K562 (cell line): ENCODE measurements around the gene CRB2. TPM values are rescaled to one million over a fixed set of nuclear protein-coding genes. Genes with fewer than 3 reads are reported as not detected.

ENCODE experiments used
- CTBP1 ChIP-seq: fragments of 450-650 bp; IDR thresholded peaks from 2 replicates; pipeline ENCODE4 v1.6.1; 2016; ENCODE audit warnings: borderline replicate concordance
- DPF2 ChIP-seq: fragments of 450-650 bp; IDR thresholded peaks from 2 replicates; pipeline ENCODE4 v1.6.1; 2016
- MEIS2 ChIP-seq: fragments of 450-650 bp; IDR thresholded peaks from 2 replicates; pipeline ENCODE4 v1.6.1; 2014; ENCODE audit warnings: mild to moderate bottlenecking; ENCODE audit not compliant: partially characterized antibody
- NR2C2 ChIP-seq, 2 experiments: fragments of 200-800 bp in 1 of 2; sonication (Bioruptor generic) in 1 of 2; sonication (generic) in 1 of 2; formaldehyde crosslinking in 1 of 2; IDR thresholded peaks; 2 replicates each; pipeline versions ENCODE4 v1.6.1 to v1.8.0; 2016 to 2022; ENCODE audit warnings: mild to moderate bottlenecking in 1 of 2, missing compliant biosample characterization in 1 of 2, missing genetic modification characterization in 1 of 2, missing genetic modification reagents in 1 of 2
- ZFP1 ChIP-seq: fragments of 450-650 bp; formaldehyde crosslinking; IDR thresholded peaks from 2 replicates; pipeline ENCODE4 v1.4.0; 2020; ENCODE audit warnings: mild to moderate bottlenecking, mixed read lengths
- ZNF589 ChIP-seq: fragments of 200-800 bp; sonication (Bioruptor generic); IDR thresholded peaks from 2 replicates; pipeline ENCODE4 v1.6.1; 2016; ENCODE audit warnings: low read depth, missing genetic modification characterization, missing compliant biosample characterization
- ZNF644 ChIP-seq: fragments of 200-800 bp; sonication (Bioruptor generic); IDR thresholded peaks from 2 replicates; pipeline ENCODE4 v1.6.1; 2016; ENCODE audit warnings: low read depth, missing genetic modification characterization, missing compliant biosample characterization
- polyA plus RNA-seq, 8 experiments: library from polyadenylated mRNA; depleted of rRNA in 4 of 8; stranded (reverse) in 5 of 8; unstranded in 3 of 8; fragments of >200 nt; fragmentation: Nextera tagmentation in 2 of 8; fragmentation: Illumina TruSeq in 1 of 8; extraction: Ambion mirVana in 2 of 8; extraction: Trizol in 1 of 8; gene quantifications; 2 replicates each; pipeline versions ENCODE4 v1.2.1 to v1.2.3, GENCODE V29; 2011 to 2014; ENCODE audit warnings: inconsistent platforms in 1 of 8, missing spikeins in 1 of 8
- total RNA-seq, 7 experiments: library from RNA; depleted of rRNA in 6 of 7; stranded (reverse); fragments of >200 nt in 6 of 7; fragmentation: Illumina TruSeq in 2 of 7; extraction: Trizol in 2 of 7; gene quantifications; 2 replicates each; pipeline versions ENCODE4 v1.2.1 to v1.2.3, GENCODE V29; 2011 to 2021; ENCODE audit warnings: low replicate concordance in 1 of 7
- TF ChIP-seq, protein P1 (sequence below): fragments of 450-650 bp; IDR thresholded peaks from 2 replicates; pipeline ENCODE4 v1.6.1; 2016; ENCODE audit warnings: mild to moderate bottlenecking, moderate library complexity

The CRB2 gene
- total and polyA plus RNA-seq, 9 of the 15 experiments (the other 6 are each of a cell fraction or from before 2014, with no cell fraction given) = 0.13 to 1.2 (median 0.25) TPM; not detected in 2

DNA sequence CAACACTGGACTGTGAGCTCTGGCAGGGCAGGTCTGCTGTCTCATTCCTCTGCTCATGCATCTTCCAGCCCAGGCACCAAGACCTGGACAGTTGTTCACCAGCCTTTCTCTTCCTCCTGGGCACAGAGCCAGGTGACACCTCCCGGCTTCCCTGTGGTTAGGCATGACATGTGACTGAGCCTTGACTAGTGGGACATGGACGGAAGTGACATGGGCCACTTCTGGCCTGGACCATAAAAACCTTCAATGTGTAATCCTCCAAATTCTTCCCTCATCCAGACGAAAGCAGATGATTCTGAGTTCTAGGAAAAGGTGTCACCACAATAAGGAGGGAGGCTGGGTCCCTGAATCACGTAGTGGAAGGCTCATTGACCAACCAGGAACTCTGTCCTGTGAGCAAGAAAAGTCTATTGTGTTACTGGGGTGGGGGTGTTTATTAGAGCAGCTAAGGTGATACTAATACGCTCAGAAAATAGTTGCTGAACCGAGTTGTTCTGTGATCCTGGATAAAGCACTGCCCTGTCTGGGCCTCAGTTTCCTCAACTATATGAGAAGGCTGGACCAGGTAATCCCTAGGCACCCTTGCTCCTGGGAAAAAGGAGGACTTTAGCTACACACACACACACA is 26.6 kb upstream of the CRB2 start (continued):
- TF ChIP-seq, protein P1, sequence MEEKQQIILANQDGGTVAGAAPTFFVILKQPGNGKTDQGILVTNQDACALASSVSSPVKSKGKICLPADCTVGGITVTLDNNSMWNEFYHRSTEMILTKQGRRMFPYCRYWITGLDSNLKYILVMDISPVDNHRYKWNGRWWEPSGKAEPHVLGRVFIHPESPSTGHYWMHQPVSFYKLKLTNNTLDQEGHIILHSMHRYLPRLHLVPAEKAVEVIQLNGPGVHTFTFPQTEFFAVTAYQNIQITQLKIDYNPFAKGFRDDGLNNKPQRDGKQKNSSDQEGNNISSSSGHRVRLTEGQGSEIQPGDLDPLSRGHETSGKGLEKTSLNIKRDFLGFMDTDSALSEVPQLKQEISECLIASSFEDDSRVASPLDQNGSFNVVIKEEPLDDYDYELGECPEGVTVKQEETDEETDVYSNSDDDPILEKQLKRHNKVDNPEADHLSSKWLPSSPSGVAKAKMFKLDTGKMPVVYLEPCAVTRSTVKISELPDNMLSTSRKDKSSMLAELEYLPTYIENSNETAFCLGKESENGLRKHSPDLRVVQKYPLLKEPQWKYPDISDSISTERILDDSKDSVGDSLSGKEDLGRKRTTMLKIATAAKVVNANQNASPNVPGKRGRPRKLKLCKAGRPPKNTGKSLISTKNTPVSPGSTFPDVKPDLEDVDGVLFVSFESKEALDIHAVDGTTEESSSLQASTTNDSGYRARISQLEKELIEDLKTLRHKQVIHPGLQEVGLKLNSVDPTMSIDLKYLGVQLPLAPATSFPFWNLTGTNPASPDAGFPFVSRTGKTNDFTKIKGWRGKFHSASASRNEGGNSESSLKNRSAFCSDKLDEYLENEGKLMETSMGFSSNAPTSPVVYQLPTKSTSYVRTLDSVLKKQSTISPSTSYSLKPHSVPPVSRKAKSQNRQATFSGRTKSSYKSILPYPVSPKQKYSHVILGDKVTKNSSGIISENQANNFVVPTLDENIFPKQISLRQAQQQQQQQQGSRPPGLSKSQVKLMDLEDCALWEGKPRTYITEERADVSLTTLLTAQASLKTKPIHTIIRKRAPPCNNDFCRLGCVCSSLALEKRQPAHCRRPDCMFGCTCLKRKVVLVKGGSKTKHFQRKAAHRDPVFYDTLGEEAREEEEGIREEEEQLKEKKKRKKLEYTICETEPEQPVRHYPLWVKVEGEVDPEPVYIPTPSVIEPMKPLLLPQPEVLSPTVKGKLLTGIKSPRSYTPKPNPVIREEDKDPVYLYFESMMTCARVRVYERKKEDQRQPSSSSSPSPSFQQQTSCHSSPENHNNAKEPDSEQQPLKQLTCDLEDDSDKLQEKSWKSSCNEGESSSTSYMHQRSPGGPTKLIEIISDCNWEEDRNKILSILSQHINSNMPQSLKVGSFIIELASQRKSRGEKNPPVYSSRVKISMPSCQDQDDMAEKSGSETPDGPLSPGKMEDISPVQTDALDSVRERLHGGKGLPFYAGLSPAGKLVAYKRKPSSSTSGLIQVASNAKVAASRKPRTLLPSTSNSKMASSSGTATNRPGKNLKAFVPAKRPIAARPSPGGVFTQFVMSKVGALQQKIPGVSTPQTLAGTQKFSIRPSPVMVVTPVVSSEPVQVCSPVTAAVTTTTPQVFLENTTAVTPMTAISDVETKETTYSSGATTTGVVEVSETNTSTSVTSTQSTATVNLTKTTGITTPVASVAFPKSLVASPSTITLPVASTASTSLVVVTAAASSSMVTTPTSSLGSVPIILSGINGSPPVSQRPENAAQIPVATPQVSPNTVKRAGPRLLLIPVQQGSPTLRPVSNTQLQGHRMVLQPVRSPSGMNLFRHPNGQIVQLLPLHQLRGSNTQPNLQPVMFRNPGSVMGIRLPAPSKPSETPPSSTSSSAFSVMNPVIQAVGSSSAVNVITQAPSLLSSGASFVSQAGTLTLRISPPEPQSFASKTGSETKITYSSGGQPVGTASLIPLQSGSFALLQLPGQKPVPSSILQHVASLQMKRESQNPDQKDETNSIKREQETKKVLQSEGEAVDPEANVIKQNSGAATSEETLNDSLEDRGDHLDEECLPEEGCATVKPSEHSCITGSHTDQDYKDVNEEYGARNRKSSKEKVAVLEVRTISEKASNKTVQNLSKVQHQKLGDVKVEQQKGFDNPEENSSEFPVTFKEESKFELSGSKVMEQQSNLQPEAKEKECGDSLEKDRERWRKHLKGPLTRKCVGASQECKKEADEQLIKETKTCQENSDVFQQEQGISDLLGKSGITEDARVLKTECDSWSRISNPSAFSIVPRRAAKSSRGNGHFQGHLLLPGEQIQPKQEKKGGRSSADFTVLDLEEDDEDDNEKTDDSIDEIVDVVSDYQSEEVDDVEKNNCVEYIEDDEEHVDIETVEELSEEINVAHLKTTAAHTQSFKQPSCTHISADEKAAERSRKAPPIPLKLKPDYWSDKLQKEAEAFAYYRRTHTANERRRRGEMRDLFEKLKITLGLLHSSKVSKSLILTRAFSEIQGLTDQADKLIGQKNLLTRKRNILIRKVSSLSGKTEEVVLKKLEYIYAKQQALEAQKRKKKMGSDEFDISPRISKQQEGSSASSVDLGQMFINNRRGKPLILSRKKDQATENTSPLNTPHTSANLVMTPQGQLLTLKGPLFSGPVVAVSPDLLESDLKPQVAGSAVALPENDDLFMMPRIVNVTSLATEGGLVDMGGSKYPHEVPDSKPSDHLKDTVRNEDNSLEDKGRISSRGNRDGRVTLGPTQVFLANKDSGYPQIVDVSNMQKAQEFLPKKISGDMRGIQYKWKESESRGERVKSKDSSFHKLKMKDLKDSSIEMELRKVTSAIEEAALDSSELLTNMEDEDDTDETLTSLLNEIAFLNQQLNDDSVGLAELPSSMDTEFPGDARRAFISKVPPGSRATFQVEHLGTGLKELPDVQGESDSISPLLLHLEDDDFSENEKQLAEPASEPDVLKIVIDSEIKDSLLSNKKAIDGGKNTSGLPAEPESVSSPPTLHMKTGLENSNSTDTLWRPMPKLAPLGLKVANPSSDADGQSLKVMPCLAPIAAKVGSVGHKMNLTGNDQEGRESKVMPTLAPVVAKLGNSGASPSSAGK = peak; percentile 58
- TF ChIP-seq NR2C2 (CRISPR knock-in tag; IDR thresholded peaks at IDR 0.05) = no peak
- peak; percentile 59; the same call in 1 of the 2 replicates for TF ChIP-seq NR2C2 (tag; IDR thresholded peaks at IDR 0.05)
- TF ChIP-seq DPF2 = 0 out of 2 replicates have a peak, but pooled peaks have one; percentile 32
- peak; percentile 37 for TF ChIP-seq MEIS2
- TF ChIP-seq CTBP1 = peak; percentile 68
- no peak for TF ChIP-seq ZFP1 (CRISPR knock-in tag)
- TF ChIP-seq ZNF589 = 0 out of 2 replicates have a peak, but pooled peaks have one; percentile 36
- TF ChIP-seq ZNF644 (tag) = no peak
